ENCODE data around the gene DOCK3. TPM values are rescaled to one million over a fixed set of nuclear protein-coding genes. Genes with fewer than 3 reads are reported as not detected.
"Not testable (repeated sequence)": the region's sequence is repeated elsewhere in the genome, so short reads cannot be mapped to it uniquely, and the experiment has no call there.

Gene DOCK3
- total RNA-seq, 4 donors from 2014 or later, result 2.1 to 8.6 (median 2.9) TPM

- DNase-seq (ENCODE audit: low spot score in 2 of 2), result no peak
- Histone ChIP-seq H3K36me3 (no peaks in the 10 kb centered on the region), H3K27me3 (no peaks in the 10 kb centered on the region), H3K9me3 (no peaks in the 10 kb centered on the region), H3K27ac (no peak overlapping the region), H3K4me1 (no peaks in the 10 kb centered on the region), H3K4me3 (no peak overlapping the region)
- no peak for TF ChIP-seq EP300 (IDR thresholded peaks at IDR 0.05)
- 88% methylated on average over 4 of the region's 4 CpGs for WGBS
Measured at GRCh38 chr3:50883755-50884154, 209.0 kb downstream of the DOCK3 start.

GRCh38 chr3:50885070-50885850 lies 210.5 kb downstream of the DOCK3 start:
- H3K4me1 ChIP-seq, result no peaks in the 10 kb centered on the region
- DNase-seq (ENCODE audit: low spot score in 2 of 2), result no peak
- H3K4me3 ChIP-seq, result no peak overlapping the region
- no peaks in the 10 kb centered on the region for H3K36me3 ChIP-seq
- WGBS, result 63% methylated on average over 5 of the region's 5 CpGs
- H3K27me3 ChIP-seq, result no peaks in the 10 kb centered on the region
- H3K27ac ChIP-seq, result no peak overlapping the region
- TF ChIP-seq EP300 (IDR thresholded peaks at IDR 0.05), result no peak
- TF ChIP-seq POLR2A (IDR thresholded peaks at IDR 0.05), result no peak
- no peak for TF ChIP-seq POLR2AphosphoS5 (IDR thresholded peaks at IDR 0.05)
- no peak for TF ChIP-seq CTCF (IDR thresholded peaks at IDR 0.05)
- H3K9me3 ChIP-seq, result no peaks in the 10 kb centered on the region

GRCh38 chr3:50890688-50891344 lies 216.1 kb downstream of the DOCK3 start:
- TF ChIP-seq POLR2AphosphoS5 (IDR thresholded peaks at IDR 0.05), result no peak
- no peak for TF ChIP-seq CTCF (IDR thresholded peaks at IDR 0.05)
- TF ChIP-seq POLR2A (IDR thresholded peaks at IDR 0.05), result no peak
- no peak for TF ChIP-seq EP300 (IDR thresholded peaks at IDR 0.05)
- 42% methylated on average over 3 of the region's 3 CpGs for WGBS
- Histone ChIP-seq H3K9me3 (no peaks in the 10 kb centered on the region), H3K27me3 (no peaks in the 10 kb centered on the region), H3K27ac (no peak overlapping the region), H3K4me1 (no peaks in the 10 kb centered on the region), H3K4me3 (no peak overlapping the region), H3K36me3 (no peaks in the 10 kb centered on the region)
- DNase-seq (ENCODE audit: low spot score in 2 of 2), result no peak

GRCh38 chr3:50901097-50901496 lies 226.4 kb downstream of the DOCK3 start:
- H3K27me3 ChIP-seq; H3K4me3 ChIP-seq; H3K4me1 ChIP-seq; H3K27ac ChIP-seq; DNase-seq (ENCODE audit: low spot score in 2 of 2); H3K36me3 ChIP-seq; H3K9me3 ChIP-seq: not testable (repeated sequence)
- no CpG with 5 or more reads among the region's 1 CpG for WGBS

GRCh38 chr3:50912746-50913145 lies 238.0 kb downstream of the DOCK3 start:
- no peaks in the 10 kb centered on the region for H3K27me3 ChIP-seq
- no peaks in the 10 kb centered on the region for H3K9me3 ChIP-seq
- H3K4me1 ChIP-seq, result no peaks in the 10 kb centered on the region
- no peak overlapping the region for H3K27ac ChIP-seq
- no peak for DNase-seq (ENCODE audit: low spot score in 2 of 2)
- 89% methylated on average over 5 of the region's 6 CpGs for WGBS
- no peak overlapping the region for H3K4me3 ChIP-seq
- H3K36me3 ChIP-seq, result no peaks in the 10 kb centered on the region
- TF ChIP-seq CTCF (IDR thresholded peaks at IDR 0.05) (no peak), EP300 (IDR thresholded peaks at IDR 0.05) (no peak), POLR2A (IDR thresholded peaks at IDR 0.05) (no peak), POLR2AphosphoS5 (IDR thresholded peaks at IDR 0.05) (no peak)

GRCh38 chr3:50913260-50913659 lies 238.5 kb downstream of the DOCK3 start:
- Histone ChIP-seq H3K9me3 (no peaks in the 10 kb centered on the region), H3K36me3 (no peaks in the 10 kb centered on the region), H3K4me3 (no peak overlapping the region), H3K27me3 (no peaks in the 10 kb centered on the region), H3K4me1 (no peaks in the 10 kb centered on the region), H3K27ac (no peak overlapping the region)
- DNase-seq (ENCODE audit: low spot score in 2 of 2), result no peak
- TF ChIP-seq EP300 (IDR thresholded peaks at IDR 0.05), result no peak
- TF ChIP-seq CTCF (IDR thresholded peaks at IDR 0.05), result no peak
- no peak for TF ChIP-seq POLR2AphosphoS5 (IDR thresholded peaks at IDR 0.05)
- TF ChIP-seq POLR2A (IDR thresholded peaks at IDR 0.05), result no peak
- 10% methylated on average over 1 of the region's 1 CpG for WGBS

GRCh38 chr3:50922071-50922470 lies 247.3 kb downstream of the DOCK3 start:
- not testable (repeated sequence) for H3K27ac ChIP-seq; H3K27me3 ChIP-seq; DNase-seq (ENCODE audit: low spot score in 2 of 2); H3K4me3 ChIP-seq; H3K4me1 ChIP-seq; H3K36me3 ChIP-seq; H3K9me3 ChIP-seq
- WGBS, result 84% methylated on average over 5 of the region's 5 CpGs
